ENCODE results near the gene ZNF518A.

Gene ZNF518A, protein sequence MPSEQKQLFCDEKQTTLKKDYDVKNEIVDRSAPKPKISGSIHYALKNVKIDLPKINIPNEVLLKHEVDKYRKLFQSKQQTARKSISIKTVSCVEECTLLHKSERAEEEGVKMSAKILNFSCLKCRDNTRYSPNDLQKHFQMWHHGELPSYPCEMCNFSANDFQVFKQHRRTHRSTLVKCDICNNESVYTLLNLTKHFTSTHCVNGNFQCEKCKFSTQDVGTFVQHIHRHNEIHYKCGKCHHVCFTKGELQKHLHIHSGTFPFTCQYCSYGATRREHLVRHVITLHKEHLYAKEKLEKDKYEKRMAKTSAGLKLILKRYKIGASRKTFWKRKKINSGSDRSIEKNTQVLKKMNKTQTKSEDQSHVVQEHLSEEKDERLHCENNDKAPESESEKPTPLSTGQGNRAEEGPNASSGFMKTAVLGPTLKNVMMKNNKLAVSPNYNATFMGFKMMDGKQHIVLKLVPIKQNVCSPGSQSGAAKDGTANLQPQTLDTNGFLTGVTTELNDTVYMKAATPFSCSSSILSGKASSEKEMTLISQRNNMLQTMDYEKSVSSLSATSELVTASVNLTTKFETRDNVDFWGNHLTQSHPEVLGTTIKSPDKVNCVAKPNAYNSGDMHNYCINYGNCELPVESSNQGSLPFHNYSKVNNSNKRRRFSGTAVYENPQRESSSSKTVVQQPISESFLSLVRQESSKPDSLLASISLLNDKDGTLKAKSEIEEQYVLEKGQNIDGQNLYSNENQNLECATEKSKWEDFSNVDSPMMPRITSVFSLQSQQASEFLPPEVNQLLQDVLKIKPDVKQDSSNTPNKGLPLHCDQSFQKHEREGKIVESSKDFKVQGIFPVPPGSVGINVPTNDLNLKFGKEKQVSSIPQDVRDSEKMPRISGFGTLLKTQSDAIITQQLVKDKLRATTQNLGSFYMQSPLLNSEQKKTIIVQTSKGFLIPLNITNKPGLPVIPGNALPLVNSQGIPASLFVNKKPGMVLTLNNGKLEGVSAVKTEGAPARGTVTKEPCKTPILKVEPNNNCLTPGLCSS (N-terminal part only)

DNA sequence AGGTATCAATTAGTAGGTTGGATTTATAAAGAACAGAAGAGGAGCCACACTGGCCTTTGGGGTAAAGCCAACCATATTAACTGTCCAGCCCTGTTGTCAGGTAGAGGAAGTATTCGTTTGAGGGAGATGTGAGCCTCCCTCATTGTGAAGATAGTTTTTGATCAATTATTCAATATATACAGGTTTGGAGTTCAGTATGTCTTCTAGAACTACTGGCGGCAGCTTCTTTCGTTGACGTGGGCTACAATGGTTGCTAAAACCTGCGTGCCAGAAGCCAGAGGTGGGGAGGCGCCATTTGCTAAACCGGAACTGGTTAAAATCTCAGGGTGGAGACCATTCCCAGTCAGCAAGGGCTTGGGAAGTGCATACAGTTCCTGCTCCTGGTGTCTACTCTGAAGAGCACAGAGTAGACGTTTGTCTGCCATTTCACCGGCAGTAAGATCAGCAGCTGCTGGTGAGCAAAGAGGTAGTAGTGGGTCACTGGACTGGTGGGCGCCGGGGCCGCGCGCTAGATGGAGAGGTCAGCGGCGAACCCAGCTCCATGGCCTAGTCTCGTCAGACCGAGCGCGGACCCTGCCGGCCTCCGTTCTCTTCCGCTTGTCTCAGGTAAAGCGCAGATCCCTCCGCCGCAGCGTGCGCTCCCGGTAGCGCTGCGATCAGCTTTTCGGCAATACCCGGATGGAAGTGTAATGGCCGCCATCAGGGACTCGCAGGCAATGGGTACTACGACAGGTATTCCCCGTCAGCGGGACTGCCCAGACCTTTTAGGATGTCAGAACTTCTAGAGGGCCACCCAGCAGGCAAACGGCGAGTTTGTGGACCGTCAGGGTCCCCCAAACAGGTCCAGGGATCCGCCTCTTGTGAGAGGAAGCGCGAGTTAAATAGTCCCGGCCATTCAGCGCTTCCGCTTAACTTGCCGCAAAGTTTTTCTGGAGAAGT is at the start of gene ZNF518A:
Gene ZNF518A, plus strand, starts transcription at position 911 of the 939 bp plus-strand sequence. CDS start 26,026 bp downstream, outside the sequence.
- peak; percentile 83 for DNase-seq

DNA sequence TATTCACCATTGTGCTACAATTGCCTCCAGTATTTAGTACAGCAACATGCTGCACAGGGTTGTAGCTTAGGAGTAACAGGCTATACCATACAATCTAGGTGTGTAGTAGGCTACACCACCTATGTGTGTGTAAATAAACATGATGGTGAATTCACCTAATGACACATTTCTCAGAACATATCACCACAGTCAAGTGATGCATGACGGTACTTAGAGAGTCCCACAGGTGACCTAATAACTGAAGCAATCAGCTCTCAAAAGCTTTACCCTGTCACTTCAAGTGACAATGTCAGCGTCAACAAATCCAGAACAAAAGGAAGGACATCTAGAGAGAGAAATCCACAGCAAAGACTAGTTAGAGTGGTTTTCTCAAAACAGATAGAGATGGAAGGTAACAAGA is 47.9 kb upstream of the ZNF518A start:
- no peak for DNase-seq

DNA sequence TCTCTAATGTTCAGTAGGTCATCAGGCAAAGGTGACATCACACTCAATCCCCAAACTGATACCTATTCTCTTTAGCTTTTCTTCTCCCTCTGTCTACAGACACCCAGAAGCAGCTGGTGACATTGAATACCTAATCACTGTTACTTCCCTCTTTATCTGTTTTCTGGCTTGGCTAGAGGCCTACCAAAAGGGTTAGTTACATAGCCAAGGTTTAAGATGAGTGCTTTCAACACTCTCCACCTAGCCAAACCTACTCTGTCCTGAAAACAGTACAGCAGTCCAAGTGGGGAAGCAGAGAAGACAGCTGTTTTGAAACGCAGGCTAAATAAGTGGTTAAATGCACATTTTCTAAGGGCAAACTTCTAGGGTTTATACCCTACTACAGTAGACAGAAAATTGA is 47.3 kb upstream of the ZNF518A start:
- DNase-seq = no peak

DNA sequence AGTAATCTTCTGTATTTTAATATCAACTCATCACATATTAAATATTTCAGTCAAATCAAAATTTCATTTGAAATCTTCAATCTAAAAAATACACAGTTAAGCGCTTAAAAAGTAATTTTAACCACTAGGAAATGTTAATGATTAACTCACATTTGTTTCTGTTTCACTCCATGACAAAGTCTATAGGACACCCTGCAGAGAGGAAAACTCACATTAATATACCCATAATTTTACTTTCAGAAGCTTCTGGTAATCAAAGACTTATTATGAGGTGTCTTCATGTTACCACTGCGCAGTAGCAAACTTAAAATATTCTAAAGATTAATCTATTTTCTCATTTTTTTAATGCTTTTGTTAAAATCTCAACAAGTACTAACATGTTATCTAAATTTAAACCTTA is 41.0 kb upstream of the ZNF518A start:
- no peak for DNase-seq

DNA sequence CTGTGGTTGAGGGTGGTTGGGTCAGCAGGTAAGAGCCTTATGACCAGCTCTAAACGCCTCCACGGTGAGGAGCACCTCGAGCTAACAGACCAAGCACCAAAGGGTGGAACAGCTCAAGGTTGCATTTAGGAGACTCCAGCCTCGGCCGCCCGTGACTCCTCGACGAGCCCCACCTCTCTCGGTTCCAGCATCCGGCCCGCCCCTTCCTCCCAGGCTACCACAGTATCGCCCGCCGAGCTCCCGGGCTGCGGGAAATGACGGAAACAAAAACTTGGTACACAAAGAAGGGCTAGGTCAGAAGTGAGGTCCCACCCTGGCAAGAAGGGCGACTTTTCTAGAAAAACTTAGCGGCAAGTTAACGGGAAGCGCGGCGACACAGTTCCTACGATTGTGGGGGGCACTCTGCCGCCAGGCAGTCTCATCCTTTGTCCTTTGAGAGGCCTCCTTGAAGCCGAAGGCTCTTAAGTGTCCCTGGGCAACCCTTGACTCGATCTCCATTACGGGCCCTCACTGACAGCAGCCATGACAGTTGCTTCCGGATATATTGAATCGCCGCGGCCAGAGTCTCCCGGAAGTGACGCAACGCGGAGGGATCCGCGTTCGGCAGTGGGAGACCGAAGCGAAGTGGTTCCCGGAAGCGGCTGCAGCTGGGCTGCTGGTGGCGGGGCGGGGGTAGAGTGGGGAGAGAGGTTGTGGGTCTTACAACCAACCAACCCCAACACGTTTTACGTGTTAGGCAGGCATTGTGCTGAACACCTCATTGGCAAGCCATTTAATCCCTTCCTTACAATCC is 40.2 kb upstream of the ZNF518A start:
- peak; percentile 89 for DNase-seq

DNA sequence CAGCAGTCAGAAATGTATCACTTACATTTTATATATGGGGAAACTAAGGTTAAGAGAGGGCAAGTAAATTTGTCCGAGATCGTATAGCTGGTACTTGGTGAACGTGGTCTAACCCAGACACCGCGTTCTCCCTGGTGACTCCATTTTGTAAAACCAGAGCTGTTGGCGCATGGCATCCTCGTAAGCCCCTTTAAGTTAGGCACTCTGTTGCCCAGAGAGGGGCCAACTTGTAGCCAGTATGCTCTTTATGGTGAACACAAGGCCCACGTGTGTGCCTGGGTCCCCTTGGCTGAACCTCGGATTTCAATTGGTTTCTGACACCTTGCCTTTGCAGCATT is 39.7 kb upstream of the ZNF518A start:
- DNase-seq = no peak

DNA sequence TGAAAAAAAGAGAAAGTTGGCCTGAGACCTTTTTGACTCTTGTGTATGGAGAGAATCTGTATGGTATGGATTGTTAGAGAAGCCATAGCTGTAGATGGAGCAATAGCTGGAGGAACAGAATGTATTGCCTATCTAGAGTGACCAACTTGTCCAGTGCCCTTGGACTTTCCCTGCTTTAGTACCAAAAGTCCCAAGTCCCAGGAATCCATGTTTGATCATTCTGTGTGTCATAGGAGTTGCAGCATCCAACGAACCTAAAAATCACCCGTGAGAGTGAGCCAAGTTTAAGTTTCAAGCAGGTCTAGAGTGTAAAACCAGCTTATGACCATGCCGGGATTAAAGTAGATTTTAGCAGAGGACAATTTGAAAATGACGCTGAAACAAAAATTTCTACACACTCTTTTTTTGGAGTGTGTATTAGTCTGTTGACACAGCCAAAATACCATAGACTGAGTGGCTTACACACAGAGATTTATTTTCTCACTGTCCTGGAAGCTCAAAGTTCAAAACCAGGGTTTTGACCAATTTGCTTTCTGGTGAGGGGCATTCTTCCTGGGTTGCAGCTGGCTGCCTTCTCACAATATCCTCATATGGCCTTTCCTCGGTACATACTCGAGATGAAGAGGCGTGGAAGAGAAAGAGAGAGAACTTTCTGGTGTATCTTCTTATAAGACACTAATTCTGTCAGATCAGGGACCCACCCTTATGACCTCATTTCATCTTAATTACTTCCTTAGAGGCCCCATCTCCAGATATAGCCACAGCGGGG is 36.9 kb upstream of the ZNF518A start:
- no peak for DNase-seq

DNA sequence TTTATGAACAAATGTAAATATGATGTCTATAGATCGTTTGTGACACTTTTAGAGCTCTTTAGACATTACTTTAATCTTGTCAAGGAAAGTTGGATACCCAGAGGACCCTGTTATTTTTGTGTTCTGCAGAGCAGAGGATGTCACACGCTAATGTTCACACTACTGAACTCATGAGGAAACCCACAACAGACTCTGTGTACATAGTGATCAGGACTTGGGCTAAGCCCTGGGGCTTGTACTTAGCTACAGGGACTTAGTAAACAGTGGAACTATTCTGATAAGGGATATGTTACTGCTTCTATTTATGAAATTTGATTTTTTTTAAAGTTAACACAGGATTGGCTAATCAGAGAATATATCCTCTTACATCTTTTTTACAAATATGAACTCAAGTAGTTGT is 36.1 kb upstream of the ZNF518A start:
- no peak for DNase-seq

DNA sequence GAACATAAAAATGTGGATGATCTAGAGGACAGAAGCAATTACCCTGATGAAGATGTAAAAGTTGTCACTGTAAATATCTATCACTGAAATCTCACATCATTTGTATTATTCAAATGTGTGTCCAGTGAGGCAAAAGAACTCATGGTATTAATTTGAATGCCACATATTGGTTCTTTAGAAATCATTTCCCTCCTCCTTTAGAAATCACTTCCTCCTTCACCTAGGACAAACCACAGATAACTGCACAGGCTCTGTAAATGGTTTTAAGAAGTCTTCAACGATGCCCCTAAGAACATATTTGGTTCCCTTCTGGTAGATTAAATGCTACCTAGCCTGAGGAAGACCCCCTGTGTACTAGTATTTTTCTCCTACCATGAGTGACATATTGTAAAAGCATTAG is 33.1 kb upstream of the ZNF518A start:
- DNase-seq = no peak

DNA sequence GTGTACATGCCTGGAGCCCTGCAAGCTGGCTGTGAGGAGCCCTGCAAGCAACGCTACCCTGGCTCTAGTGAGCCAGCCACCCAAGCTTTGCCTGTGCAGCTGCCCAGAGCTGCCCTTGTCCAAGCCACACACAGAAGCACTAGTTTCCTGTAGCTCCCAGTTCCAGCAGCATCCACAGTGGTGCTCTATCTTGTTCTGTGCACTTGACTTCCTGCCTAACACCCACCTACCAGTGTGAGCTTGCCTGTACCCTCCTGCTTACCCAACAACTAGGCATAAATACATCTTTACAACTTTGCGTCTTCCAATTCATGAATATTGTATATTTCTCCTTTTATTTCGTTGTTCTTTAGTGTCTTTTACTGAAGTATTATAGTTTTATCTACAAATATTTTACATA is 32.2 kb upstream of the ZNF518A start:
- DNase-seq = no peak

DNA sequence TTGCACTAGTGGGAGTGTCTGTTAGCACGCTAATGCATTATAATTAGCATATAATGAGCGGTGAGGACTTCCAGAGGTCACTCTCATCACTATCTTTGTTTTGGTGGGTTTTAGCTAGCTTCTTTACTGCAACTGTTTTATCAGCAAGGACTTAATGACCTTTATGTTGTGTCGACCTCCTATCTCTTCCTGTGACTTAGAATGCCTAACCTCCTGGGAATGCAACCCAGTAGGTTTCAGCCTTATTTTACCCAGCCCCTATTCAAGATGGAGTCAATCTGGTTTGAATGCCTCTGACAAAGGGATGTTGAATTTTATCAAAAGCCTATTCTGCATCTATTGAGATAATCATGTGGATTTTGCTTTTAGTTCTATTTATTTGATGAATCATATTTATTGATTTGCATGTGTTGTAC is 22.5 kb upstream of the ZNF518A start:
- DNase-seq = no peak

DNA sequence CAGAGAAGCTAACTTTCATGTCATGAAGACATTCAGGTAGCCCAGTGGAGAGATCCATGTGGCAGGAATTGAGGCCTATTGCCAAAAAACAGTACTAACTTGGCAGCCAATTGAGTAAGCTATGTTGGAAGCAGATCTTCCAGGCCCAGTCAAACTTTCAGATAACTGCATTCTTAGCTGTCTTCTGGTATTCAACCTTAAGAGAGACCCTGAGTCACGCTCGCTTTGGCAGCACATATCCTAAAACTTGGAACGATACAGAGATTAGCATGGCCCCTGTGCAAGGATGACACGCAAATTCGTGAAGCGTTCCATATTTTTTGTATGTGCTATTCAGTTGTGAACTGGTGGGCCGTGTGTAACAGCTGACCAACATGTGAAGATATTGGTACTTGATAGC is 17.6 kb upstream of the ZNF518A start:
- no peak for DNase-seq

DNA sequence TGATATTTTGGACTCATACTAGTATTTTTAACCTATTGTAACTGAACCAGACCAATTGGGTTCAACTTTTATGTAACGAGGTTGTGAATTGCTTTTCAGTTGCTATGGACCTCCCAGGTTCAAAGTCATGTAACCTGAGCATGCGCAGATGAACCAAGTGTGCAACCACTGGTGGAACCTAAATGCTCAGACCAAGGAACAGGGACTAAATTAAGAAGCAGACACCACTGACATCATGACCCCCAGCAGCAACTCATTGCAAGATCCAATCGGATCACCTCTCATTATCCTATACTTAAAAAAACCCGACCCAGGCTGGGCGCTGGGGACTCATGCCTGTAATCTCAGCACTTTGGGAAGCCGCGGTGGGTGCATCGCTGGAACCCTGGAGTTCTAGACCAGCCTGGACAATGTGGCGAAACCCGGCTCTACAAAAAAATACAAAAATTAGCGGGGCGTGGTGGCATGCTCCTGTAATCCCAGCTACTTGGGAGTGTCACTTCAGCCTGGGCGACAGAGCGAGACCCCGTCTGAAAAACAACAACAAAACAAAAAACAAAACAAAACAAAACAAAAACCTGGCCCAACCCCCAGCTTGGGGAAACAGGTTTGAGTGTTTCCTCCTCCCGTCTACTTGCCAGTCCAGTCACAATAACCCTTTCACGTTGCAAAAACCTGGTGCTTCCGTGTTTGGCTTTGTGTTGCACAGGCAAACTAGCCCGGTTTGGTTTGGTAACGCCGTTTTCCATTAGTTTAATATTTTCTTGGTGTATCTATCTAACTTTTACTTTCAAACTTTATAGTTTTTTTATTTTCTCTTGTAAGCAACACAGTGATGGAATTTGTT is 11.3 kb upstream of the ZNF518A start:
- DNase-seq = no peak

DNA sequence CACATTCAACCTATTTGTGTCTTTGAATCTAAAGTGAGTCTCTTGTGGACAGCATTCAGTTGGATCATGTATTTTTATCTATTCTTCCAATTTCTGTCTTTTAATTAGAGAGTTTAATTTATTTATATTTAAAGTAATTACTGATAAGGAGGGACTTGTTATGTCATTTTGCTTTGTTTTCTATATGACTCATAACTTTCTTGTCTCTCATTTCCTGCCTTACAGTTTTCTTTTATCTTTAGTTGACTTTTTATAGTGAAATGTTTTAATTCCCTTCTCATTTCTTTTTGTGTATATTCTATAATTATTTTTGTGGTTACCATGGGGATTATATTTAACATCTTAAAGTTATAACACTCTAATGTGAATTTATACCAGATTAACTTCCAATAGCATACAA is 7.3 kb upstream of the ZNF518A start:
- DNase-seq = no peak

DNA sequence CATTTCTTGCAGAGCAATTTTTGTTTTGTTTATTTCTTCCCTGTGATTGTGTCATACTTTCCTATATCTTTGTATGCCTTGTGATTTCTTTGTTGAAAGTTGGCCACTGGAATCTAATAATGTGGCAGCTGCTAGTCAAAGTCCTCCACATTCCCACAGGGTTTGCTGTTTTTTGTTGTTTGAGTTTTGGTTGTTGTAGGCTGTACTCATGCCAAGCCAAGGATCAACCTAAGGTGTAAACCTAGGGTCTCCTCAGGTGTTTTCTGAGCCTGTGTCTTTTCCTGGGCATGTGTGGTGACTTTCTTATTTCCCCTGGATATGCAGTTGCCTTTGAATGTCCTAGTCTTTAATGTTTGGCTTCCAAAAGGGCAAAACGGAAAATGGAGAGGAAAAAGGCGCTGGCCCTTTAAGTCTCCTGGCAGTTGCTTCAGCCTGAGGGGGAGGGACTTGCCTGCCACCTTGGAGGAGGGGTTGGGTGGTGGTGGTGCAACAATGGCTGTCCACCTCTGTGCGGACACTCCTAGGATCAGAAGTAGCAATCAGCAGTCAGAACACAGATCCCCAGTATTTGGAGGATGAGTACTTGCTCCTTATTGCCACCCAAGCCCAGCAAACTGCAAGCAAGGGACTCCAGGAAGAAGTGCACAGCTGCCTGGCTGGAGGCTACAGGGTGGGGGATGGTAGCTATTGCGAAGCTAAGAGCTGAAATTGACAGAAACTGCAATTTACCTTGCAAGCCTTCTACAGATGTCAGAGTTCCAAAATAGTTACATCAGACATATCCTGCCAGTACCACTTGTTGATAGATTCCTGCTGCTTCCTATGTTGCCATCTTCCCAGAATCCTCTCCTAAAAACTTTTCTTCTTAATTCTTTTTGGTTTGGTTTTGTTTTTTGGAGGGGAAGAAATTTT is 5.6 kb upstream of the ZNF518A start:
- no peak for DNase-seq

DNA sequence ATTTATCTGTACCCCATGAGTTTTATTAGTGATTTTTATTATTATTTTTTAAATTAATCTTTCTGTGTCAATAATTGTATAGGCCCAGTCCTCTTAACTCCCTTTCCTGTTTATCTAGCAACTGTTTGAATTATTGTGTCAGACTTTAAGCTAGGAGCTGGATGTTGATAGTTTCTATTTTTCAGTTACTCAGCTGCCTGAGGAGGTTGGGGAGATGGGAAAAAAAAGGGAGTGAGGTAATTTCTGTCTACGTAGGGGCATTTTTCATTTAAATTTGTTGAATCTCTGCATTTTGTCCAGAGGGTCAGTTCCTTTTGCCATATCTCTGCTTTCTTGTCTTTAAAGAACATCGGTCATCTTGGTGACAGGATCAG is 5.0 kb upstream of the ZNF518A start:
- DNase-seq = no peak

DNA sequence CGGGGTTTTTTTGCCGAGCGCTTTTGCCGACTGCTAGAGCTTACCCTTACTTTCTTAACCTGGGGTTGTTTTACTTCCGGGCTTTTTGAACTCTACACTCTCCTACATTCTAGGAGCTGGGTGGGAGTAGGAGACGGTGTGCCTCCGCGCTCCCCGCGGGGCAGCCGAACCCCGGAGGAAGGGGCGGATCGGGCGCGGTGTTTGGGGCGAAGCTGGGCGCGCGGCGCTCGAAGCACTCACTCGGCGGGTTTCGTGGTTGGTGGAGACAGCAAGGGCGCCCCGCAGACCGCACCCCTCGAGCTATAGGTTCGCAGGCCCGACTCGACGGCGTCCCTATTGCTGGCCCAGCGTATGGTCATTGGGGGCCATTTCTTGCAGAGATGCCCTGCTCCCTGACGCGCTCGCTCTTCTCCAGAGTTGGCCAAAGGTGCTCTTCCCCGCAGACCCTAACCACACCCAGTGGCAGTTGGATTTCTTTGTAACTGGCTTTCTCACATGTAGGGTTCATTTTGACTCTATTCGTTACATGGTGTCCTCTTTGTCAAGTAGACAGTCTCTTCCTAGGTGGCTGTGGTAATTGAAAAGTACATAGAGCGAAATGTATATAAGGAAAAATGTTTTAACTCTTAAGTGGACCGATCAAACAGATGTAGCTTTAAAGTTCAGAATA is 364 bp downstream of the ZNF518A start:
- peak; percentile 63 for DNase-seq

DNA sequence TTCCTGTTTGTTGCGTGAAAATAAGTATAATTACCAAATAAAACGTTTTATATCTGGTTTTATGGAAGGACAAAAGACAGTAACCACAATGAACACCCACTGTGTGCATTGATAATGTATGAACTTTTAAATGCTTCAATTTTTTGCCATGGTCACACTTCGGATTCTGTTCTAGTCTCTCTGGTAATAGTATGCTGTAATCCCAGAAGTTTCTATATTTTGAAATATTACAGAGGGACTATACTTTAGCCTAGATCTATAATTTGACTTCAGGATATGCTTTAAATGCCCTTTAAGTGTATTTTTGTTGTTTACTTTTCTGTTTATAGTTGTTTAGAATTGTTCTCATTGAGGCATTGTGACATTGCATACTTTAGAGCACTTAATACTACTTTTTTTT is 1.5 kb downstream of the ZNF518A start:
- DNase-seq = no peak

Measured in activated CD4-positive, alpha-beta T cell treated with anti-CD3 and anti-CD28 coated beads for 1 hour (primary cell).